Hippocampal formation (tissue), 2 donors: ENCODE results near the gene SLC25A28.

Experiments used
- DNase-seq, 2 donors: peaks; one replicate each; lab custom pipeline; 2025; lab: John Stamatoyannopoulos, UW

Gene SLC25A28

GRCh38 chr10:99590799-99591198 is 29.4 kb downstream of the SLC25A28 start:
- DNase-seq, result no peak

- DNase-seq, result no peak
These were observed 36.6 kb downstream of the SLC25A28 start for GRCh38 chr10:99583687-99584086.

- DNase-seq, result no peak
These were observed 37.9 kb downstream of the SLC25A28 start for GRCh38 chr10:99582255-99582770.

- no peak for DNase-seq
These were observed 40.3 kb downstream of the SLC25A28 start for GRCh38 chr10:99579971-99580370.

- DNase-seq, result no peak
These were observed 46.4 kb downstream of the SLC25A28 start for GRCh38 chr10:99573790-99574189.

GRCh38 chr10:99571816-99572215 is 48.4 kb downstream of the SLC25A28 start:
- no peak for DNase-seq

- no peak for DNase-seq
These were observed 50.3 kb downstream of the SLC25A28 start for GRCh38 chr10:99569961-99570360.

GRCh38 chr10:99569253-99569939 is 50.8 kb downstream of the SLC25A28 start:
- DNase-seq, result no peak

- DNase-seq, result no peak
These were observed 55.1 kb downstream of the SLC25A28 start for GRCh38 chr10:99565166-99565565.

GRCh38 chr10:99564361-99564760 is 55.9 kb downstream of the SLC25A28 start:
- no peak for DNase-seq

- DNase-seq, result no peak
These were observed 57.6 kb downstream of the SLC25A28 start for GRCh38 chr10:99562631-99563030.
